ENCODE measurements around the gene SREBF2.

SREBF2 gene

GRCh38 chr22:41832553-41833368 lies at the start of gene SREBF2:
Gene SREBF2 (plus strand): TSS chr22:41833105. CDS start chr22:41833271, 166 bp downstream.
- peak; percentile 94 to 100 (median 99) for DNase-seq

- DNase-seq = no peak
Measured at GRCh38 chr22:41787331-41787730, 45.6 kb upstream of the SREBF2 start.

GRCh38 chr22:41793871-41794270 lies 39.0 kb upstream of the SREBF2 start:
- no peak for DNase-seq

DNA sequence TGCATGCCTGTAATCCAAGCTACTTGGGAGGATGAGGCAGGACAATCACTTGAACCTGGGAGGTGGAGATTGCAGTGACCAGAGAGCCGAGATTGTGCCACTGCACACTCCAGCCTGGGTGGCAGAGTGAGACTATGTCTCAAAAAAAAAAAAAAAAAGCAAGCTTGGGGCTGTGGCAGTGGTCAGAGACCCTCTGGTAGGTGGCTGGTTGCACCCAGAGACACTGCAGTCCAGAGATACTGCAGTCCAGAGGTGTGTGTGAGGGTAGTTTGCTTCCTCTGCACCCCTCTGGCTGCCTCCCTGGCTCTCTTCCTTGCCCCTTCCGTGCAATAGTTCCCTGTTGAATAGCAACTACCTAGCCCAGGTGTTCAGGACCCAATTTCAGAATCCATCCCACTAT lies 34.2 kb upstream of the SREBF2 start:
- DNase-seq = no peak

DNA sequence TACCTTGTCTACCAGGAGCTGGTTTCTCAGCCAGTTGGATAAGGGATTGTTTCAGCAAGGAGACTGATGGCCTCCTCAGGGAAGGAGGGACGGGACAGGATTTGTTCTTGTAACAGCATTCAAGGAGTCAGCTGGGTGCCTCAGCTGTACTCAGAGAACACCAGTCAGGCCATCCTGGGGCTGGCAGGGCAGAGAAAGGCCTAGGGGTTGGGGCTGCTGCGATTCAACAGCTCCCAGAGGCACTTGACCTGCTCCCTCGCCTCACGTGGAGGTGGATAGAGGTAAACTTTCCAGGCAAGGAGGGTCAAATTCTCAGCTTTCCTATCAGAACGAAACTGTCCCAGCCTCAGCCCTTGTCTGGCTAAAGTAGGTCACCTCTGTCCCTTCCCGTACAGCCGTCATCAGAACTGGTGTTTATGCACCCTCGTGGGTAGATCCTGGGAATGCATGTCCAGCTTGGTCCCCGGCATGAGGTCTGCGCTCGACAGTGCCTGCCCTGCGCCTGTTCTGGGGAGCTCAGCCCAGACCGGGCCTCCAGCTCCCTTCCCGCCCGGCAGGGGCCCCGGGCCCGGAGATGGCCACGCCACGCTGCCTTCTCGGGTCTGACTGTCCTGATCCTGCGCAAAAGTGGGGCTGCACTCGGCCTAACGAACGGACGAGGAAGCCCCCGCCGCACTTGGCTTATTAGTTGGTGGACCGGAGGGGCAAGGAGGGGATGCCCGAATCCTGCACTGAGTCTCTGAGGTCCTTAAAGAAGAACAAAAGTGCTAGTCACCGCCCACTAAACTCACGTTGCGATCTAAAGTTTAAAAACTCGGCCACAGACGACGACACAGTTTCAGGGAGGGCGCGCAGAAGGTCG lies 33.2 kb upstream of the SREBF2 start:
- peak in 27 of 58 donors; percentile 9 to 70 (median 42) for DNase-seq

DNA sequence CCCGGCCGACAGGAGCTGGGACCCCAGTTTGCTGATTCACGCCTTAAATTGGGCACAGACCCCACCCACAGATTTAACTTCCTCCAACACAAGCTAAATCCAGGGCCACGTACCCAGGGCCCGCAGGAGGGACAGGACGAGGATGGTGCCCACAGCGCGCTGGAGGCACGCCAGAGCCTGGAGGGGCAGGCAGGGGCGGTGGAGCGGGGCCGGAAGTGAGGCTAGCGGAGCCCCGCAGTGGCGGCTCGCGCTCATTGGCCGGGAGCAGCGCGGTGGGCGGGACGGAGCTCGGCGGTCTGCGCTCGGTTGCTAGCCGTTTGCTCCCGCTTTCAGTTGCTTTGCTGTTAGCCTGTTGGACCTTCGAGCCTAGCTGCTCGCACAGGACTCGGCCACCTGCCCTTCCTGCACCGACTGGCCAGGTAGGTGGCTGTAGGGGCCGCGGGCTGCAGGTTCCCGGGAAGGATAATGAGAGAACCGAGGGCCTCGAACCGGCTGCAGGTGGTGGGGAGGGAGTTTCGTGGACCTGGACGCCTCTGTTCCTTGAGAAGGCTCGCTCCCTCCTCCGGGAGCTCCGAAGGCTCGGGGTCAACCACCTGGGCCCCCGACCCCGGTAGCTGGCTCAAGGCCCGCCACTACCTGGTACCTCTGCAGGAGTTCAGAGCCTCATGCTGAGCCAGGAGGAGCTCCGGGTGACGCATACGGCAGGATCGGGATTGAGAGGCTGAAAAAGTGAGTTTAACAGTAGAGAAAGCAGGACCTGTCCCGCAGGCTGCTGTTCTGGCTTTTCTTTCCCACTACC lies 32.4 kb upstream of the SREBF2 start, which contains the start of gene CCDC134:
Gene CCDC134 (plus strand): TSS at position 332 of the 799 bp plus-strand sequence. CDS start 8,212 bp downstream, outside the sequence.
- DNase-seq = peak in 56 of 58 donors; percentile 34 to 93 (median 84)

- no peak for DNase-seq
Measured at GRCh38 chr22:41801147-41801819, 31.6 kb upstream of the SREBF2 start.

DNA sequence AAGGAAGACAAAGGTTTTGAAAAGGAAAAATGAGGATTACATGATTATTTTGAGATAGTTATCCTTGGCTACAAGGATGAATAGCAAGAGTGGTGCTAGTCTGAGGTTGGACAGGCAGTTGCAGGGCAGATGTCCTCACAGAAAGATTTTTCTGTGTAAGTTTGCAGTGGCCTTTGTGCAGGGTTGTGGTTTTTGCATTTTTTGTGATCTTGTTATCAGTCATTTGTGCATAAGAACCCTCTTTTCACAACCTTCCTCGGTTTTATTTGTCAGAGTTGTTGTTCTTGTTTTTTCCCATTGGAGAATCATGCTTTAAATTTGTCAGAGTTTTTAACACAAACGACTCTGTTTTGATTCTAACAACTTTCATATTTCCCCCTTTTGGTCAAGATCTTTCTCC lies 31.0 kb upstream of the SREBF2 start:
- no peak for DNase-seq

DNA sequence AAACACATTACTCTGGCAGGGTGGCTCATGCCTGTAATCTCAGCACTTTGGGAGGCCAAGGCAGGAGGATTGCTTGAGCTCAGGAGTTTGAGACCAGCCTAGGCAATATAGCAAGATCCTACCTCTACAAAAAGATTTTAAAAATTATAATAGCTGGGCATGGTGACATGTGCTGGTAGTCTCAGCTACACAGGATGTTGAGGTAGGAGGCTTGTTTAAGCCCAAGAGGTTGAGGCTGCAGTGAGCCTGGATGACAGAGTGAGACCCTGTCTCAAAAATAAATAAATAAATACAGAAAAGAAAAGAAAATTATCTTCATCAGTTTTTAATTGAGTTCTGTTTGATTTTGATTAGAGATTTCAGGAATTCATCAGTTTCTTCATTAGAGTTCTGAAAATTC lies 27.3 kb upstream of the SREBF2 start:
- DNase-seq = no peak

- DNase-seq = no peak
Measured at GRCh38 chr22:41808400-41808799, 24.5 kb upstream of the SREBF2 start.

DNA sequence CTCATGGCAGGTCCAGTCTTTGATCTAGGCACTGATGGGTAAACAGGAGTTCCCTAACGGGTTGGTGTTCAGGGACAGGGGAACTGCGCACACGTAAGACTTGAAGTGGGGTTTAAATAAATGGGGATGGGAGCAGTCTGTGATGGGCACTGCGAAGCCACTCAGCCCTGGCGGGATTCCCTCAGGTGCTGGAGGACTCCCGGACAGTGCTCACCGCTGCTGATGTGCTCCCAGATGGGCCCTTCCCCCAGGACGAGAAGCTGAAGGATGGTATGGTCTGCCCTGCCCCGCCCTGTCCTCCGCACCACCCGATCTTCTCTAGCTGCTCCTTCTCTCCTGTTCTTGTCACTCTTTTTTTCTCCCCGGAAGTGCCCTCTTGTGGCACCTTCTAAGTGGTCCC lies 22.9 kb upstream of the SREBF2 start:
- no peak for DNase-seq

GRCh38 chr22:41812805-41813545 lies 19.9 kb upstream of the SREBF2 start:
- no peak for DNase-seq

DNA sequence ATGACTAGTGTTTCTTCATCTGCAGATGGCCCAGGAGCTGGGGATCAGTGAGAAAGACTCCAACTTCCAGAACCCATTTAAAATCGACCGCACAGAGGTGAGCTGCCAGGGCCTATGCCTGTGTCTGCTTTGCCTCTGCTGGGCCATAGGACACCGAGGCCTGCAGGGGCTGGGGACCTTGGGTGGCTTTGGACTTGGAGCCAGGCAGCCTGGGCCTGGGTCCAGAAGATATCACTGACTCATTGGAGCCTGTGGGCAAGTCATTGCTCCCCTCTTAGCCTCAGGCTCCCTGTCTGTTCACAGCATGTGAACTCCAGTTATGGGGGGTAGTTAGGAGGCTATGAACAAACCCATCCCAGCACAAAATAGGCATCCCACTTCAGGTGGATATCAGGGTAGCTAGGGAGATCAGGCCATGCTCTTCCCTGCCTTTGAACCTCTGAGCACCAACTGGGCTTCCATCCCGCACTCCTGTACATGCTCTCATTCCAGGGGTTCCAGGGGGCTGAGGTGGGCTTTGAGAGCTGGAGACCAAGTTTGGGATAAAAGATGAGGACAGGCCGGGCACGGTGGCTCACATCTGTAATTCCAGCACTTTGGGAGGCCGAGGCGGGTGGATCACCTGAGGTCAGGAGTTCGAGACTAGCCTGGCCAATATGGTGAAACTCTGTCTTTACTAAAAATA lies 19.0 kb upstream of the SREBF2 start:
- DNase-seq = no peak

DNA sequence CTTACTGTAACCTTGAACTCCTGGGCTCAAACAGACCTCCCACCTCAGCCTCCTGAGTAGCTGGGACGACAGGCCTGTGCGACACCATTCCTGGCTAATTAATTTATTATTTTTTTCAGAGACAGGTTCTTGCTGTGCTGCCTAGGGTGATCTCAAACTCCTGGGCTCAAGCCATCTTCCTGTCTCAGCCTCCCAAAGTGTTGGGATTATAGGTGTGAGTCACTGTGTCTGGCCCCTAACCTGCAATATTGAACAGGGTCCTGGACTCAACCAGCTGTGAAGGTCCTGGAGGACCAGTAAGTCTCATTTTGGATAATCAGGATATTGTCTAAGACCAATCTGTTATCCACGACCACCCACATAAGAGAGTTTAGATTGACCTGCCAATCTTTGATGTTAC lies 17.2 kb upstream of the SREBF2 start:
- no peak for DNase-seq

GRCh38 chr22:41816241-41816640 lies 16.7 kb upstream of the SREBF2 start:
- DNase-seq = no peak

GRCh38 chr22:41816871-41817270 lies 16.0 kb upstream of the SREBF2 start:
- no peak for DNase-seq

DNA sequence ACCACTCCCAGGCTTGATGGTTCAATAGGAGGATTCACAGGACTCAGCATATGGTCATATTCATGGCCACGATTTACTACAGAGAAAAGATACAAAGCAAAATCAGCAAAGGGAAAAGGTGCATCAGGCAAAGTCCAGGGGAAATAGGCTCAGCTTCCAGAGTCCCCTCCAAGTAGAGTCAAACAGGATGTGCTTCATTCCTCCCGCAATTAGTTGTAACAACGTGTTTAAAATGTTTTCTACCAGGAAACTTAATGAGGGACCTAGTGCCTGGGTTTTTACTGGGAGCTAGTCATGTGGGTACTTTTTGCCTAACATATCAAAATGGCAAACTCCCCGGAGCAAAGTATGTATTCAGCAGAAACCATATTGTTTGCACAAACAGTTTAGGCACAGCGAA lies 14.9 kb upstream of the SREBF2 start:
- DNase-seq = no peak

DNA sequence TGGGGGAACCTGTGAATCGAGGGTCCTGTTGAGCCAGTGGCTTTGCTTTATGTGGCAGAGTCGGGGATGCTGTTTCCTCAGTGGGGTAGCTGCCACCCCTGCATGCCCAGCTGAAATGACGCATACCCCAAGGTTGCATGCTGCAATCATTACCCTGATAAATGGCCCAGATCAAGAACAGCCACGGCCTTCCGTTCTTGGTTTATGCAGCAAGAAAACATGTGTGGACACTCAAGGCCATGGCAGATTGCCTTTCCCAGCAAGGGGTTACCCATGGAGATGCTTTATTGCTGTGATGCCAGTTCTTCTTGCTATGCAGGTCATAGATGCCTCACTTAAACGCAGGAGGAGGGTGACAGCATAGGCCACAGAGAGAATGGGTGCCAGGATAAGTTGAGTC lies 14.3 kb upstream of the SREBF2 start:
- DNase-seq = no peak

DNA sequence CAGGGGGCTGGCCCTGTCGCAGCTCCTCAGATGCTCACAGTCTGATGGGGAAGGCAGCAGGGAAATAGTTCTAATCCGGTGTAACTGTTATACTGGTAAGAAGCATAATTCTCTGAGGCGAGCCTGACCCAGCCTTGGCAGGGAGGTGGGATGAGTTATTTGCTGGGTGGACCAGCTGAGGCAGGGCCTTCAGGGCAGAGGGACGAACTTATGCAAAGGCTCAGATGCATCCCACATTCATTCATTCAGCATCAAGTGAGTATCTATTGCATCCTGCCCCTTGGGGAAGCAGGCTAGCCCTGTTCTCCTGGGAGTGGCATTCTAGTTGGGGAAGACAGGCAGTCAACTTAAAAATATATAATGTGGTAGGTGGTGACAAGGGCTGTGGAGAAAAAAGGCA lies 13.6 kb upstream of the SREBF2 start:
- no peak for DNase-seq

GRCh38 chr22:41820447-41820846 lies 12.5 kb upstream of the SREBF2 start:
- no peak for DNase-seq

Measured in anterior cingulate cortex (tissue), 58 donors.